Stimulated activated memory B cell treated with anti-CD40 and anti-IgM and Interleukin-4, amounts not matched to agents 10 μg/mL and 1 μg/mL and 100 μg/mL, for 72 hours (primary cell): Measurements from ENCODE around the gene CAB39.
A peak's percentile ranks its signal among the peaks of the same experiment; 100 is the strongest.

Experiments
- ATAC-seq: fragments of 150-1000 bp; cut with Tn5 transposase; 2 replicates; pipeline ENCODE4 v1.10.0; 2021
- H3K27ac Mint-ChIP-seq: one replicate; pipeline ENCODE4 v1.8.0; 2022; ENCODE audit warnings: mild to moderate bottlenecking, mixed read lengths
- H3K27me3 Mint-ChIP-seq: one replicate; pipeline ENCODE4 v1.8.0; 2022; ENCODE audit warnings: mixed read lengths
- H3K36me3 Mint-ChIP-seq: one replicate; pipeline ENCODE4 v1.8.0; 2022; ENCODE audit warnings: mixed read lengths
- H3K4me1 Mint-ChIP-seq: one replicate; pipeline ENCODE4 v1.8.0; 2022; ENCODE audit warnings: mixed read lengths
- H3K4me3 Mint-ChIP-seq: one replicate; pipeline ENCODE4 v1.8.0; 2022; ENCODE audit warnings: mild to moderate bottlenecking, moderate library complexity, mixed read lengths
- H3K9me3 Mint-ChIP-seq: one replicate; pipeline ENCODE4 v1.8.0; 2022; ENCODE audit warnings: mixed read lengths

CAB39 gene

DNA sequence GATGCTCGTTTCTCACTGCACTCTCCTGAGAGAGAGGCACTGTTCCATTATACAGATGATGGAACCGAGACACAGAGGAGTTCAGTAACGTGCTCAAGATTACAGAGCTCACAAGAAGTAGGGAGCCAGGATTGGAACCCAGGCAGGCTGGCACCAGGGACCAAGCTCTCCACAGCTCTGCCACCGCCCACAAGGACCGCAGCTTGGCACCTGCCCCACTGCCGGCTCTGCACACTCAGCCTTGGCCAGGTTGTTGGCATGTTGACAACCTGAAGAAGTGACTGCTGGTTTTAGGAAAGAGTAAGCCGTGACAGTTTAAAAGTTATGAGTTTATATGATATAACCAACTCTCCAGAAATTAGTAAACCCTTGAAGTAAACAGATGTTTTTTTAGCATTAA lies 104.1 kb downstream of the CAB39 start:
- Mint-ChIP-seq H3K9me3 (no peaks in the 10 kb centered on the region), H3K27ac (no peak overlapping the region), H3K4me3 (no peak overlapping the region), H3K4me1 (no peaks in the 10 kb centered on the region), H3K36me3 (peaks cover 49% of the 10 kb centered on the region), H3K27me3 (no peaks in the 10 kb centered on the region)
- no peak for ATAC-seq

DNA sequence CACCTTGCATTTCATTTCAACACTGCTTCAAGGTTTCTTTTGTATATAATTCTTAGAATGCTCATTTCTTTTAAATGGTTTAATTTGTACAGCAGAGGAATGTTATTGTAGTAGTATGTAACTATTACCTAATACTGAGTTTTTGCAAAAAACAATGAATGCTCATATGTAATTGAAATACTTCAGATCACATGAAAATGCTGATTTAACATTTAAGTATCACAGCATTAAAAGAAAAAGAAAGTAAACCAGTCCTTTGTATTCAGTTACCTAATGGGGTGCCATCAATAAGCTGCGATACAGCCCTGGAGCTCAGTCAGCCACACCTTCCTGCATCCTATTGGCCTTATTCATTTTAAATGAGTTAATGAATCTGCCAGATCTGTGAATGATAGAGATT lies 106.8 kb downstream of the CAB39 start:
- Mint-ChIP-seq H3K27me3 (peaks cover 3% of the 10 kb centered on the region), H3K9me3 (no peaks in the 10 kb centered on the region), H3K36me3 (peaks cover 35% of the 10 kb centered on the region), H3K4me3 (no peak overlapping the region), H3K4me1 (peaks cover 4% of the 10 kb centered on the region), H3K27ac (no peak overlapping the region)
- ATAC-seq = no peak

DNA sequence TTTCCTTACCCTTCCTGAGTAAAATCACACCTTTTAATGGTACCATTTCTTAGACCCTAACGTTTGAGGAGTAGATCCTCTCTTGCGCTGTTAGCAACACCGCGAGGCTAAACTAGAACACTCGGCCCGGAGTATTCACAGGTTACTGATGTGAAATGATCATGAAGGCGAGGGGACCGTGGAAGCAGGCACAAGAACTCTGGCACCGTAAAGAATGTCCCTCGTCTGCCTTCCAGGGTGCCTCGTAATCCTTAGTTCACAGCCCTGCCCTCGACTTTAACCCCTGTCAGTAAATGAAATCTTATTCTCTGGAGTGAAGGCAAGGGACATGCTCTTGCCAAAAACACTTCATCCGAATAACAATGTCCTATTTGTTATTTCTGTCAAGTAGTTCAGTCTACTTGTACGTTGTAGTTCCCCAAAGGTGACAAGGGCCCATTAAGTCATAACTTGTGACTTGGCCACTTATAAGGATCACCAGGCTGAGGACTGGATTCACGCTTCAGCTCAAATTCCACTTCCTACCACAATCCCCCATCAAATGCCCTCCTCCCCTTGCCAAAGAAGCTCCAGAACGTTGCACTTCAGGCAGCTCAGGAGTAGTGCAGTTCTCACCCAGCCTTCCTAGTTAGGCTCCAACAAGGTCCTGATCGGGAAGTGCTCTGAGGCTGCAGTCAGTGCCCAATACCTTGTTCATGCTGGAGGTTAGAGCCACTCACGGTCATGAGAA lies 108.8 kb downstream of the CAB39 start:
- H3K27me3 Mint-ChIP-seq = peaks cover 23% of the 10 kb centered on the region
- no peak overlapping the region for H3K4me3 Mint-ChIP-seq
- peaks cover 8% of the 10 kb centered on the region for H3K4me1 Mint-ChIP-seq
- peaks cover 28% of the 10 kb centered on the region for H3K36me3 Mint-ChIP-seq
- no peak for ATAC-seq
- no peak overlapping the region for H3K27ac Mint-ChIP-seq
- no peaks in the 10 kb centered on the region for H3K9me3 Mint-ChIP-seq

DNA sequence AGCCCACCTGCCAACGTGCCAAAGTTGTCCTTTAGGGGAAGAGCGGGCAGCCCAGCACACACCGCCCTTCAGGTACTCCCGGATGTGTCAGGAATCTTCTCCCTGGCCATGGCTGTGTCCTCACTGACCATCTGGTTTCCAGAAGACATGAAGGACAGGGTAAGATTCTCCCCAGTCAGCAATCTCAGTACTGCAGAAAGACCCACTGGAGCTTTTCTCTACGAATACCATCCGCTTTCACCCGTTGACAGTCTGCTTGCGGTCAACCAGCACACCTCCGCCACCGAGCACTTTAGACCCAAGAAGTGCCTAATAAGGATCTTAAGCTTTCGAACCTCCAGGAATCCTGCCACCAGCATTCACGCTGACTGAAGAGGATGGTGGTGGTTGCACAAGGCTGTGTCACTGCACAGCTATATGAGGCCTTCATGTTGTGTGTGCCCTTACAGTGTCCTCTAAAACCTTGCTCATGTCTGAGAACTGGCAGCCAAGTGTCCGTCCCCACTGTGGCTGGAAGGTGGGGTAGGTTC lies 109.4 kb downstream of the CAB39 start:
- peaks cover 29% of the 10 kb centered on the region for H3K27me3 Mint-ChIP-seq
- H3K27ac Mint-ChIP-seq = no peak overlapping the region
- H3K9me3 Mint-ChIP-seq = no peaks in the 10 kb centered on the region
- H3K4me3 Mint-ChIP-seq = no peak overlapping the region
- peaks cover 24% of the 10 kb centered on the region for H3K36me3 Mint-ChIP-seq
- H3K4me1 Mint-ChIP-seq = peaks cover 12% of the 10 kb centered on the region
- no peak for ATAC-seq

DNA sequence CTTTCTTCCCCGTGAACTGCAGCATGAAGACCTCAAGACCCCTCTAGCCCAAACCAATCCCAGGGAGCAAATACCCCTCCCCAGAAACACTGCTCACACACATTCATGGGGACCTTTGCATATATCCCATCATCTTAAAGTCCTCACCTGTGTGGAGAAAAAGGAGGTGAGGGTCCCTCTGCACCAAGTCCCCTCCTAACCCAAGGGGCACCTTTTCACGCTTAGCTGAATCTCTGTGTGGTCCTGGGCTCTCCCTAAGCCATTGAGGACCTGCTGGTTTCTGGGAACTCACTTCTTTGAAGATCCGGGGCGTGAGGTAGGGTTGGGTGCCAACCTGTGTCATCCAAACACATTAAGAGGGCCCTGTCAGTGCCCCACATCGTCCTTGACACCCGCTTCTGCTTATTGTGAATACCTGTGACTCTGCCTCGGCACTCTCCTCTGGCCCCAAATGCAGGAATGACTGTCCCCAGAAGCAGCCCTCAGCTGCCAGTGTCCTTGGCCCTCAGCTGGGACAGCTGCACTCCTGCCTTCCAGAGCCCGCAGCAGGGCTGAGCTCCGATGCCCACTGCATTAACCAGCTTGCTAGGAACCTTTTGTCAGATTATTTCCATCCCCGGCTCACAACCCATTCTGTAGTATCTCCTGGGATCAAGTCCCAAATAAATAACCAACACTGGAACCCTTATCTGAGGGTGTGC lies 110.8 kb downstream of the CAB39 start:
- H3K9me3 Mint-ChIP-seq = no peaks in the 10 kb centered on the region

DNA sequence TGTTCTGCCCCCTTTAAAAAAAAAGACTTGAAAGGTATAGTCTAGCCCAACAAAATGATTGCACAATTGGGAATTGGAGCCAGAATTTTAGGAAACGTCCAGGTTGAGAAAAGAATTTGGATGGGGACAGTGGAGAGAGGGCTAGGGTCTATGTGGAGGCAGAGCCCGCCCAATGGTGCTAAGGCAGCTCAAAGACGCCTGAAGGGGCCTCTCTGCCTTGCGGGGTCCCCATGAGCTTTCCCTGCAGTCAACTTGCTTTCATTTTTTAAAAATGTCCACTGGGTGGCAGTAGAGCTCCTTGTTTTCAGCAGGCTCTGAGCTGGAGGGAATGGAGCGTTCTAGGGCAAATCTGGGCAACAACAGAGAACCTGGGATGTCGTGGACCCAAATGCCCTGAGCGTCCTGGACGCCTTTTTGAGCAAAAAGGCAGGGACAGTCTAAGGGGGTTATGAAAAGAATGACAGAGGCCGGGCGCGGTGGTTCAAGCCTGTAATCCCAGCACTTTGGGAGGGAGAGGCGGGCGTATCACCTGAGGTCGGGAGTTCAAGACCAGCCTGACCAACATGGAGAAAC lies 111.8 kb downstream of the CAB39 start:
- peak; percentile 80 for ATAC-seq
- Mint-ChIP-seq H3K27ac (no peak overlapping the region), H3K27me3 (peaks cover 46% of the 10 kb centered on the region), H3K9me3 (no peaks in the 10 kb centered on the region), H3K4me1 (peaks cover 28% of the 10 kb centered on the region), H3K36me3 (peaks cover 6% of the 10 kb centered on the region), H3K4me3 (no peak overlapping the region)

More for the DNA sequence above, 110.8 kb downstream of the CAB39 start:
- Mint-ChIP-seq H3K27me3 (peaks cover 38% of the 10 kb centered on the region), H3K27ac (no peak overlapping the region), H3K4me1 (peaks cover 20% of the 10 kb centered on the region), H3K4me3 (no peak overlapping the region), H3K36me3 (peaks cover 13% of the 10 kb centered on the region)
- no peak for ATAC-seq

DNA sequence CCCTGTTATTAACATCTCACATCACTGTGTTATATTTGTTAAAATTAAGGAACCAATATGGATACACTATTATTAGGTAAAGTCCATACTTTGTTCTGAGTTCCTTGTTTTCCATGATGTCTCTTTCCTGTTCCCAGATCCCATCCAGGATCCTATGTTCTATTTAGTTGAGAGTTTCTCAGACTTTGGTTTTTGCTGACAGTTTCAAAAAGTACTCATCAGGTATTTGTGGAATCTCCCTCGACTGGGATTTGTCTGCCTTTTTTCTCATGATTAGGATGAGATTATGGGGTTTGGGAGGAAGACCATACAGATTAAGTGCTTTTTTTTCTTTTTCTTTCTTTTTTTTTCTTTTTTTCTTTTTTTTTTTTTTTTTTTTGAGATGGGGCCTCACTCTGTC lies 112.7 kb downstream of the CAB39 start:
- no peaks in the 10 kb centered on the region for H3K9me3 Mint-ChIP-seq
- peaks cover 28% of the 10 kb centered on the region for H3K4me1 Mint-ChIP-seq
- no peak for ATAC-seq
- no peak overlapping the region for H3K27ac Mint-ChIP-seq
- H3K4me3 Mint-ChIP-seq = no peak overlapping the region
- peaks cover 48% of the 10 kb centered on the region for H3K27me3 Mint-ChIP-seq
- H3K36me3 Mint-ChIP-seq = peaks cover 6% of the 10 kb centered on the region

DNA sequence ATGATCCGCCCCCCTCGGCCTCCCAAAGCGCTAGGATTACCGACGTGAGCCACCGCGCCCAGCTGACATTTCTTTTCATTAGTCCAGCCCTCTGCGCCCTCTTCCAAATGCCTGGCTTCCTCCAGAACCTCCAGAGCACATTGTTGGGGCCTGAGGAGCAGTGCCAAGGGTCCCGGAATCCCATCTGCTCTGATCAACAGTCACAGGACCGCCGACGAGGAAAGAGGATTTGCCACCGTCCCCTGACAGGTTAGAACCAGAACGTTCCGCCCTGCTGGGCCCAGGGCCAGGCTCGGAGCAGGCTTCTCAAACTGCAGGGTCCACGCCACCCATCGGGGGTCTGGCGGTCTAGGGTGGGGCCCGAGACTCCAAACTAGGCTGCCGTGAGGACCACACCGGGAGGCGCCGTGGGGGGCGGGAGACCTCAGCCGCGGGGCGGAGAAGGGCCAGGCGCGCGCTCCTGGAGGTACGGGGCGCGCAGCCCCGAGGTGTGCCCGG lies 115.2 kb downstream of the CAB39 start:
- peaks cover 48% of the 10 kb centered on the region for H3K27me3 Mint-ChIP-seq

DNA sequence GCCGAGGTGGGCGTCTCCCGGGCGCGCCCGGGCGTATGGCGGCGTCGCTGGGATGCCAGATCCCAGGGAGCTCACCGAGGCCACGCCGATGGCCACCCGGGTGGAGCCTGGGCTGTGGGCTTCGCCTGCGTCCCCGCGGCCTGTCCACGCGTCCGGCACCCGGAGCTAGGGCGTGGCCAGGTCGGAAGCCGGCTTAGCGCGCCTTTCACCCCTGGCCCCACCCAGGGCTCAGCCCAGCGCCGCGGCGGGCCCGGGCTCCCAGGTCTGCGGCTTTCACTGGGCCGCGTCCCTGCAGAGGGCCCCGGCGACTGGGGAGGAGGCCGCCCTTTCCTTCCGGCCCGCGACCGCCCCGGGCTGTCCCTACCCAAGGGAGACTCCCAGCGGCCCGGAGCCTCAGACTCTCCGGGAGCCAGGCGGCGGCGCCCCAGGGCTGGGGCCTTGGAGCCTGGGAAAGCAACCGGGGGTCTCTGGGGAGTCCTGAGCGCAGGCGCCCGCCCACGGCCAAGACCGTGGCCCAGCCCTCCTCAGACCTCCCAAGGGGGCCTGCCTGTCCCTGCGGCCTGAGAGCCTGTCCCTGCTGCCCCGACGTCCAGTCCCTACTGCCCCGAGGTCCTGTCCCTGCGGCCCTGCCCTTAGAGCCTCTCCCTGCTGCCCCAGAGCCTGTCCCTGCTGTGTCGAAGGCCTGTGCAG lies 115.8 kb downstream of the CAB39 start:
- ATAC-seq = peak; percentile 77
- Mint-ChIP-seq H3K9me3 (no peaks in the 10 kb centered on the region), H3K36me3 (no peaks in the 10 kb centered on the region)

More for the DNA sequence above, 115.2 kb downstream of the CAB39 start:
- ATAC-seq = peak; percentile 41
- H3K36me3 Mint-ChIP-seq = no peaks in the 10 kb centered on the region
- peak overlapping the region; percentile 43 for H3K4me3 Mint-ChIP-seq
- H3K4me1 Mint-ChIP-seq = peaks cover 28% of the 10 kb centered on the region
- no peaks in the 10 kb centered on the region for H3K9me3 Mint-ChIP-seq
- no peak overlapping the region for H3K27ac Mint-ChIP-seq

DNA sequence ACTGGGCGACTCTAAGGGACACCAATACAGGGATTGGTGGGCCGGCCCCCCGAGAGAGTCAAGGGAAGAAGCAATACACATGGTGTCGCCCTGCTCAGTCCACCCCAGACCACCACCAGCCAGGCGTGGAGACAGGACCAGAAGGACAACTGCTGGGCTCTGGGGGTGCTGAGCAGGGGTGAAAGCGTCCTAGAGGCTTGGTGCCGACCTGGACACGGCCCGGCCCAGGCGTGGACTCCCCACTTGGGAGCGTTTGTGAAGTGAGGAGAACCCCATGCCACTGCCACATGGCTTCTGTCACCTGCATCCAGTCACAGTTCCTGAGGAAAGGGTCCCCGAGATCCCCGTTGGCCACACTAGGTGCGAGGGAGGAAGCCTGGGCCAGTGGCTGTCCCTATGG lies 116.7 kb downstream of the CAB39 start:
- no peaks in the 10 kb centered on the region for H3K9me3 Mint-ChIP-seq
- H3K4me3 Mint-ChIP-seq = peak overlapping the region; percentile 63
- no peaks in the 10 kb centered on the region for H3K36me3 Mint-ChIP-seq
- H3K27me3 Mint-ChIP-seq = peaks cover 46% of the 10 kb centered on the region
- peaks cover 26% of the 10 kb centered on the region for H3K4me1 Mint-ChIP-seq
- ATAC-seq = no peak
- H3K27ac Mint-ChIP-seq = peak overlapping the region; percentile 32

More for the DNA sequence above, 115.8 kb downstream of the CAB39 start:
- Mint-ChIP-seq H3K27ac (peak overlapping the region; percentile 32), H3K27me3 (peaks cover 48% of the 10 kb centered on the region), H3K4me3 (peak overlapping the region; percentile 63), H3K4me1 (peaks cover 28% of the 10 kb centered on the region)

DNA sequence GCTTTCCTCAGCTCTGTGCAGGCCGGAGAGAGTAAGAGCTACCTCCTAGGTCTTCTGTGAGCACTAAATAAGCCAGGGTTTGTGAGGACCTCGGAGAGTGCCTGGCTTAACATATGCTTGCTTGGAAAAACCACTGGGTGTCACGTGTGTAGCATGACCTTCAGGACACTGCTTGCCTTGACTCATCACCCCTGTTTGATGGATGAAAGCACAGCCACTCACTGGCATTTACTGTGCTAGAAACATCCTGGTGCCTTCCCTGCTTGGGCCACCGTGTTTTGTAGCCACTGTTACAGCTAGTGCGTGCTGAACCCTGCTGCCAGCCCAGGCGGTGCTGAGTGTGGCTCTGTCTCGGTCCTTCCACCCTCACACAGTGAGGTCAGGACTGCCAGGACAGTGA lies 117.3 kb downstream of the CAB39 start:
- H3K4me1 Mint-ChIP-seq = peaks cover 20% of the 10 kb centered on the region
- H3K4me3 Mint-ChIP-seq = no peak overlapping the region
- H3K36me3 Mint-ChIP-seq = no peaks in the 10 kb centered on the region
- H3K27me3 Mint-ChIP-seq = peaks cover 40% of the 10 kb centered on the region
- H3K9me3 Mint-ChIP-seq = no peaks in the 10 kb centered on the region
- no peak for ATAC-seq
- H3K27ac Mint-ChIP-seq = no peak overlapping the region

DNA sequence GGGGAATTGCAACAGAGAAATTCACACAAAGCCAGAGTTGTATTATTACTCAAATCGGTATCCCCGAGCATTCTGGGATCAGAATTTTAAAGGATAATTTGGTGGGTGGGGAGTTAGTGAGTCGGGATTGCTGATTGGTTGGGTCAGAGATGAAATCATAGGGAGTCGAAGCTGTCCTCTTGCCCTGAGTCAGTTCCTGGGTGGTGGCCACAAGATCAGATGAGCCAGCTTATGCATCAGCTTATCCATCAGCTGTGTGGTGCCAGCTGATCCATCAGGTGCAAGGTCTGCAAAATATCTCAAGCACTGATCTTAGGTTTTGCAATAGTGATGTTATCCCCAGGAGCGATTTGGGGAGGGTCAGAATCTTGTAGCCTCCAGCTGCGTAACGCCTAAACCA lies 117.8 kb downstream of the CAB39 start:
- Mint-ChIP-seq H3K27me3 (peaks cover 35% of the 10 kb centered on the region), H3K27ac (no peak overlapping the region), H3K4me3 (no peak overlapping the region), H3K4me1 (peaks cover 20% of the 10 kb centered on the region), H3K9me3 (no peaks in the 10 kb centered on the region), H3K36me3 (no peaks in the 10 kb centered on the region)
- no peak for ATAC-seq

DNA sequence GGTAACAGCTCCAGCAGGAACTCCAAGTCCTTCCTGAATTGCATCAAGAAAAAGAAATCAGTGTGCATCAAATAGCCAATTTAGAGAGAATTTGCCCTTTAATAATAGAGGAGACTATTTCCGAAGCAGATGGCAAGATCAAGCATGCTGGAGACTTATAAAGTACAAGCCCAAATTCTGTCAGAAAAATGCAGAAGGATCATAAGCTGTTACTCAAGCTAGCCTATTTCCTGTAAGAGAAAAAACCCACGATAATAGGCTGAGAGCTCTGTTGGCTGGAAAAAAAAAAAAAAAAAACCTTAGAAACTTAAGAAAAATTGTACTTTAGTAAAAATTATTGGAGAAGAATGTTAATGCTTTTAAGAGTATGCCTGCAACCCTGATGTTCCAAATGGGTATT lies 127.7 kb downstream of the CAB39 start:
- peaks cover 3% of the 10 kb centered on the region for H3K9me3 Mint-ChIP-seq
- no peak for ATAC-seq
- no peaks in the 10 kb centered on the region for H3K36me3 Mint-ChIP-seq
- no peaks in the 10 kb centered on the region for H3K4me1 Mint-ChIP-seq
- peaks cover 1% of the 10 kb centered on the region for H3K27me3 Mint-ChIP-seq
- H3K27ac Mint-ChIP-seq = no peak overlapping the region
- H3K4me3 Mint-ChIP-seq = no peak overlapping the region

DNA sequence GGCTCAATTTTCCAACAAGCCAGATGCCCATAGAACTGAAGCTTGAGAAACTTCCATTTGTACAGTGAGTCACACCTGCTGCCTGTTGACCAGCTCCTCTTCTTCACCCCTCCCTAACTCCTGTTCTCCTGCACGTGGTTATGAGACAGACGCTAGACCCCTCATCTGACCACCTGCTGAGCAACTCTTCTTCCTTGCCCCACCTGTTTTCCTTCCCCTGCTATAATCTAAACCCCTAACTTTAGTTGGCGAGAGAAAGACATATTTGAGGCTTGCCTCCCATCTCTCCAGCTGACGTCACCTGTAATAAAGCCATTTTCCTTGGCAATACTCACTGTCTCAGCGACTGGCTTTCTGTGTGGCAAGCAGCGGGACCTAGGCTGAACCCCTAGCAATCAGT lies 129.8 kb downstream of the CAB39 start:
- H3K27ac Mint-ChIP-seq = no peak overlapping the region
- peaks cover under 1% of the 10 kb centered on the region for H3K4me1 Mint-ChIP-seq
- H3K4me3 Mint-ChIP-seq = no peak overlapping the region
- H3K36me3 Mint-ChIP-seq = no peaks in the 10 kb centered on the region
- H3K9me3 Mint-ChIP-seq = peaks cover 3% of the 10 kb centered on the region
- H3K27me3 Mint-ChIP-seq = peaks cover 9% of the 10 kb centered on the region
- no peak for ATAC-seq

DNA sequence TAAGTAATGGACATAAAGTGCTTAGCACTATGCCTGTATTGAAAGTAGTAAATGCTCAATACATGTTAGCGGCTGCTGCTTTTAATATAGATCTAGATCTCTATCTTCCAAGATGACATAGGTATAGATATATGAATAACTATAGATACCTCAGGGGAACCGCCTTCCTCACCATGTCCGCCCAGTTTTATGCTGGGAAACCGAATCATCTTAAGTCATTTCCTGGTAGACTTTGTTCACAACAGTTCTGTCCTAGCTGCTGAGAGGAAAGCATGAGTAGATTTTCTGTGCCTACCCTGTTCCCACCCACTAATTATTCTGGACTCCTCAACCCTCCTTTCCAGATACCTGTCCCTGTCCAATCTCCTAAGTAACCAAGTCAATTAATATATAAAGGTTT lies 130.5 kb downstream of the CAB39 start:
- Mint-ChIP-seq H3K4me3 (no peak overlapping the region), H3K27ac (no peak overlapping the region), H3K4me1 (peaks cover 7% of the 10 kb centered on the region), H3K36me3 (no peaks in the 10 kb centered on the region), H3K9me3 (peaks cover 3% of the 10 kb centered on the region), H3K27me3 (peaks cover 9% of the 10 kb centered on the region)
- ATAC-seq = no peak
